GM19238 (cell line): ENCODE data around the gene B4GALNT4.
"Not testable (repeated sequence)": the region's sequence is repeated elsewhere in the genome, so short reads cannot be mapped to it uniquely, and the experiment has no call there.

Source experiments
- DNase-seq: peaks from one replicate; pipeline ENCODE4 v3.0.0; 2011; ENCODE audit warnings: low spot score; ENCODE audit not compliant: insufficient read length

Gene B4GALNT4

GRCh38 chr11:406796-407650, 37.7 kb downstream of the B4GALNT4 start:
- DNase-seq: peak; percentile 98

DNA sequence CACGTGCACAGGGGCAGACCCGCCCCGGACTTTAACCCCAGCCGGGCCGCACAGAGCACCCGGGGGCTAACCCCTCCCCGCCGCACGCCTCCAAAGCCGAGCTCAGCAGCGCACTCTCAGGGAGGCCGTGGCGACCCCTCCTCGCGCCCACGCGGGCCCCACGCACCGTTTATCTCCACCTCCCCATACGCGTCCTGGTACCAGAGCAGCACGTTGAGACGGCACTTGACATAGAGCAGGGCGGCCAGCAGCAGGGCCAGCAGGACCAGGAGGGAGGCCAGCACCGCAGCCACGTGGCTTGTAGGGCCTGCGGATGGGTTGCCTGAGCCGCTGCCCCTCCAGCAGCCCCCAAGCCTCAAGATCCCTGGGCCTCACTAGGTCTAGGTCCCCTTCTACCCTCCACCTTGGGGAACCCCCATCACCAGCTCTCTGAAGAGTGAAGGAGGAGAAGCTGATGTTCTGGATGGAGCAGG, 38.4 kb downstream of the B4GALNT4 start:
- no peak for DNase-seq

DNA sequence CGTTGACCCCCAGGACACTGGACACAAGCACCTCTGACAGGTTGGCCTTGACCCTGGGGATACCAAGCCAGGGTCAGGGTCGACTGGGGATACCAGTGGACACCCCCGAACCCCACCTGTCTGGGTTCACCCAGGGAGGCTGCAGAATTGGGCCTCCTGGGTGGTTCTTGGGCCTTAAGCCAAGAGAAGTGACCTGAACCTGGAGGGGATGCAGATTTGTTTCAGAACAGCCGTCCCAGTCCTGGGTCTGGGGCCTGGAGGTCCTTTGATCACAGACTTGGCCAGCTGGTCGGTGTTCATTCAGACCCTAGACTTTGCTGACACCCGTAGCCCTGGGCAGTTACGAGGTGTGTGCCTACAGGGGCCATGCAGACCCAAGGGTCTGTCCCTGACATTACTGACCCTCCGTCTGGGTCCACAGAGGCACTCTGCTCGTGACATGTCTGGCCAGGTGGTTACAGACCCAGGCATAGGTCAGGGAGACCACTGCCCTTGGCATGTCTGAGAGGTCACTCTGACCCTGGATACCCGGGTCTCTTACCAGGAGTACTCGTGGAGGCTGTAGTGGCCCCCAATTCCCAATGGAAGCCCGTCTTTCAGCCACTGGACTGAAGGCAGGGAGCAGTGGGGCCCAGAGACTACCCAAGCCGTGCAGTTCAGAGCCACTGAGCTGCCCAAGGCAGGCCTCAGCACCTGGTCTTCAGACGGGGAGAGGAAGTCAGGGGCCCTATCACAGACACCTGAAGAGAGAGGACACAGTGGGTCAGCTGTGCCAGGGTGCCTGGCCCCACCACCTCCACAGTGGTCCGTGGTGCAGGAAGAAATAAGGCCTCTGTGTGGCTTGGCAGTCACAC, 39.1 kb downstream of the B4GALNT4 start:
- DNase-seq: no peak

DNA sequence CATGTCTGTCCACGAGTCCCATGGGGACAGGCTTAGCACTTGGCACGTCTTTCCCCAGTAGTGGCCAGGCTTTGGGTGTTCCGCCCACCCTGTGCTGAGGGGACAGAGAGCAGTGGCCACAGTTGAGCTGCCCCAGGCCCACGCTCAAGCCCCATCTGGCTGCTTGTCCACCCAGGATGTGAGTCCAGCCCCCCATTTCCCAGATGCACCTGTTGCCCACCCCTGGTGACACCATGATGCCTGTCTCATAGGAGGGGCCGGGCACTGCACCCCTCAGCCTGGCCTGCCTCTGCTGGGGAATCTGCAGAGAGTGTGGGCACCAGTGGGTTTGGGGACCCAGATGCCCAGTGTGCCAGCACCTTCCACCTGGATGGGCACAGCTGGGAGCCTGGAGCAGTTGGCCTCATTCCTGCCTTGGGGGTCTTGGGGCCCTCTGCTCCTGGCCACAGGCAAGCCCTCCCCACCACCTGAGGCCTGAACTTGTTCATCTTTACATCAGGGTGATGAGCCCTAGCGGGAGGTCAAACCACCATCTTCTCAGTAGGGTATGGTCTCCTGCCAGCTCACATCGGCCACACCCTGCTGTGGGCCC, 39.8 kb downstream of the B4GALNT4 start:
- DNase-seq: no peak

DNA sequence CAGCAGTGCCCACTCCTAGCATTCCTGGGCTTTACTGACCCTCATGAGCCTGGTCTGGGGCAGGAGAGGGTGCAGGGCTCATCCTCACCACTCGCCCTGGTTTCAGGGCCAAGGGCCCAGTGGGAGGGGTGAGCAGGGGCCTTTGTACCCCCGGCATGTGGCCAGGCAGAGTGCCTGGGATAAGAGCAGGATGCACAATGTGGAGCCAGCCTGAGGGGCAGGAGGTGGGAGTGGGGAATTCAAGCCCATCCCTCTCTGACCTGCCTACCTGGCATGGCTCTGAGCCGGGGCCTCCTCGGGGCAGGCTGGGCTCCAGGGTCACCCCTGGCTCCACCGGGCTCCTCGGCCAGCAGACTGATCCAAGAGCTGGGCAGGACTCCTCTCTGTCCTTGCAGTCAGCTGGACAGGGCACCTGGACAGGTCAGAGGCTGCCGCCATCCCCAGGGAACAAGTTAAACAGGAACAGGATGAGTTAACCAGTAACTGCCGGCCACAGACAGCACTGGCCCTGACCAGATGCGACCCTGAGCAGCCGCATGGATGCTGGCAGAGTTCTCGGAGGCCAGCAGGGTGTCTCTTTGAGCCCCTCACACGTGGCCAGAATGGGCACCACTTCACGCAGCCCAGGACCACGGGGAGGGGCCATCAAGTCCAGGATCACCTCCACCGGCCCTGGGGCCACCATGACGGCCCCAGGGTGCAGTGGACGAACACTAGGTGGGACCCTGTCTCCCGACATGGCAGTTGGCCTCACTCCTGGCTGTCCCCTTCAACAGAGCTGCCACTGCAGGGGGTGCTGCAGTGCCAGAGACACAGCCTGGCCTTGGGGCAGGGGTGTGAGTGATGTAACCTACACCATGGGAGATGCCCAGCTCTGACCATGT, 40.5 kb downstream of the B4GALNT4 start:
- no peak for DNase-seq

DNA sequence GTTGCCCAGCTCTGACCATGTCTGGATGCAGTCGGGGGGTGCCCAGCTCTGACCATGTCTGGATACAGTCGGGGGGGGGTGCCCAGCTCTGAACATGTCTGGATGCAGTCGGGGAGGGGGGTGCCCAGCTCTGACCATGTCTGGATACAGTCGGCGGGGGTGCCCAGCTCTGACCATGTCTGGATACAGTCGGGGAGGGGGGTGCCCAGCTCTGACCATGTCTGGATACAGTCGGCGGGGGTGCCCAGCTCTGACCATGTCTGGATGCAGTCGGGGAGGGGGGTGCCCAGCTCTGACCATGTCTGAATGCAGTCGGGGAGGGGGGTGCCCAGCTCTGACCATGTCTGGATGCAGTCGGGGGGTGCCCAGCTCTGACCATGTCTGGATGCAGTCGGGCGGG, 41.4 kb downstream of the B4GALNT4 start:
- not testable (repeated sequence) for DNase-seq

DNA sequence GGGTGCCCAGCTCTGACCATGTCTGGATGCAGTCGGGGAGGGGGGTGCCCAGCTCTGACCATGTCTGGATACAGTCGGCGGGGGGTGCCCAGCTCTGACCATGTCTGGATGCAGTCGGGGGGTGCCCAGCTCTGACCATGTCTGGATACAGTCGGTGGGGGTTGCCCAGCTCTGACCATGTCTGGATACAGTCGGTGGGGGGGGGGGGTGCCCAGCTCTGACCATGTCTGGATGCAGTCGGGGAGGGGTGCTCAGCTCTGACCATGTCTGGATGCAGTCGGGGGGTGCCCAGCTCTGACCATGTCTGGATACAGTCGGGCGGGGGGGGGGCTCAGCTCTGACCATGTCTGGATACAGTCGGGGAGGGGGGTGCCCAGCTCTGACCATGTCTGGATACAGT, 42.2 kb downstream of the B4GALNT4 start:
- DNase-seq: not testable (repeated sequence)

DNA sequence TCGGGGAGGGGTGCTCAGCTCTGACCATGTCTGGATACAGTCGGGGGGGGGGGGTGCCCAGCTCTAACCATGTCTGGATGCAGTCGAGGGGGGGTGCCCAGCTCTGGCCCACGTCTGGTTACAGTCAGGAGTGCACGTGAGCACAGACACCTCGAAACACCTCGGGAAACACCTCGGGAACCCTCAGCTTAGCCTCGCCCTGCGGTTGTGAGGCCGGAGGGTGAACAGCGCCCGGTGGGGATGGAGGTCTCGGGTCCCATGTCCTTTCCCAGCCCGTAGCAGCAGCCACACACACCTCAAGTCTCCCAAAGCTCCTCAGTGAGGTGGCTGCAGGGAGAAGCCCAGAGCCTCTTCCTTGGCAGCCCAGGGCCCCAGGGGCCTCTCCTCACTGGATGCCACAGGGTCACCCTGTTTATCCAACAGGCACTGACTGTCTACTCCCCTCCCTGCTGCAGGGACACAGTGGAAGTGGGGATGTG, 43.4 kb downstream of the B4GALNT4 start:
- no peak for DNase-seq

- no peak for DNase-seq
Observed at GRCh38 chr11:413120-414081, 44.1 kb downstream of the B4GALNT4 start.

DNA sequence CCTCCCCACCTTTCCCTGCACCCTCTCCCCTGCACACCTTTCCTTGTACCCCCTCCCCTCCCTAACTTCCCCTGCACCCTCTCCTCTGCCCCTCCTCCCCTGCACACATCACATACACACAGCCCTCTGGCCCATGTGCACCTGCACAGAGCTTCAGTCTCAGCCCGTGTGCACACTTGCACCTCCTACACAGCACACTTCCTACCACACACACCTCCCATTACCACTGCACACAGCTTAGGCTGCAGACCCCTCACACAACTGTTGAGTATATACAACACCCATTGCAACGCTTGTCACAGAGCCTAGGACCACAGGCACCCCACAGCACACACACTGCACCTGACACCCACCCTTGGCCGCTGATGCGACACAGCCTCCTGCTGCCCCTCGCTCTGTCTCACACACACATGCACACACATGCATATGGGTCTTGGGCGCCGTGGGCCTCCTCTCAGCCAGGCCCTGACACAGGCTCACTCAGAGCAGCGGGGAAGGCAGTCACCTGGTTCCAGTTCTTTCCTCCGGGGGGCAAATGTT, 45.1 kb downstream of the B4GALNT4 start:
- no peak for DNase-seq

- no peak for DNase-seq
Observed at GRCh38 chr11:415640-416041, 46.3 kb downstream of the B4GALNT4 start.

- no peak for DNase-seq
Observed at GRCh38 chr11:416051-416756, 46.9 kb downstream of the B4GALNT4 start.

- DNase-seq: no peak
Observed at GRCh38 chr11:416757-417621, 47.7 kb downstream of the B4GALNT4 start.

GRCh38 chr11:417652-418342, 48.5 kb downstream of the B4GALNT4 start:
- no peak for DNase-seq

- no peak for DNase-seq
Observed at GRCh38 chr11:418343-419247, 49.3 kb downstream of the B4GALNT4 start.
